IMR-90 (cell line): Measurements from ENCODE around the gene SLC16A2. TPM values are rescaled to one million over a fixed set of nuclear protein-coding genes. Genes with fewer than 3 reads are reported as not detected.

Experiments
- ATAC-seq: fragments of 200-7000 bp; cut with Tn5 transposase; 2 replicates; pipeline ENCODE4 v1.9.1; 2020; ENCODE audit warnings: low read depth, mild to moderate bottlenecking, moderate library complexity
- BruUV-seq: library from RNA; stranded (reverse); fragments of 400-500 nt; replicated peaks from 2 replicates; lab custom pipeline; 2021; lab: Mats Ljungman, UMichigan
- CTCF ChIA-PET: fragments of 300-600 bp; formaldehyde crosslinking; extraction: SDS; loops from one replicate; lab custom pipeline; 2021; ENCODE audit warnings: antibody characterized with exemption; lab: Yijun Ruan, JAX
- POLR2A ChIA-PET: fragments of 300-600 bp; sonication (Branson Sonifier 250); formaldehyde crosslinking; loops from one replicate; lab custom pipeline; 2022; ENCODE audit warnings: antibody characterized with exemption; ENCODE audit not compliant: unreplicated experiment; lab: Charles Lee
- DNase-seq: peaks from one replicate; pipeline ENCODE4 v3.0.0; 2013
- H2AFZ ChIP-seq: replicated peaks from 2 replicates; pipeline ENCODE3; 2013; ENCODE audit warnings: low read length, mild to moderate bottlenecking; ENCODE audit not compliant: poor library complexity
- H2AK5ac ChIP-seq: 2 replicates; pipeline ENCODE4 v1.6.1; 2013; ENCODE audit warnings: low read depth, low read length, inconsistent platforms
- H2AK9ac ChIP-seq: replicated peaks from 2 replicates; pipeline ENCODE3; 2013; ENCODE audit warnings: mild to moderate bottlenecking, low read depth, low read length, moderate library complexity; ENCODE audit not compliant: poor library complexity
- H2BK120ac ChIP-seq: 2 replicates; pipeline ENCODE4 v1.6.1; 2013; ENCODE audit warnings: low read depth, low read length, inconsistent platforms
- H2BK15ac ChIP-seq: 3 replicates; pipeline ENCODE4 v1.6.1; 2013; ENCODE audit warnings: low read depth, low read length, inconsistent platforms
- H2BK20ac ChIP-seq: 2 replicates; pipeline ENCODE4 v1.6.1; 2013; ENCODE audit warnings: low read depth, mild to moderate bottlenecking, inconsistent platforms, low read length, moderate library complexity
- H2BK5ac ChIP-seq: 2 replicates; pipeline ENCODE4 v1.6.1; 2013; ENCODE audit warnings: mild to moderate bottlenecking, low read depth, low read length, inconsistent platforms; ENCODE audit not compliant: poor library complexity, severe bottlenecking
- H3K14ac ChIP-seq: replicated peaks from 2 replicates; pipeline ENCODE4 v1.6.1; 2013; ENCODE audit warnings: low read depth, low read length, inconsistent platforms
- H3K18ac ChIP-seq: 2 replicates; pipeline ENCODE4 v1.6.1; 2013; ENCODE audit warnings: low read depth, low read length, control low read depth
- H3K23ac ChIP-seq: 2 replicates; pipeline ENCODE4 v1.6.1; 2013; ENCODE audit warnings: low read depth, low read length, inconsistent platforms
- H3K27ac ChIP-seq: 2 replicates; pipeline ENCODE4 v1.5.1; 2013; ENCODE audit warnings: mild to moderate bottlenecking, control low read depth, low read length; ENCODE audit not compliant: insufficient read depth
- H3K27me3 ChIP-seq: 2 replicates; pipeline ENCODE4 v1.6.1; 2013; ENCODE audit warnings: low read length; ENCODE audit not compliant: control insufficient read depth, insufficient read depth
- H3K36me3 ChIP-seq: 2 replicates; pipeline ENCODE4 v1.6.1; 2013; ENCODE audit warnings: low read length, mixed read lengths; ENCODE audit not compliant: control insufficient read depth, insufficient read depth
- H3K4ac ChIP-seq: 2 replicates; pipeline ENCODE4 v1.6.1; 2013; ENCODE audit warnings: low read depth, low read length, inconsistent platforms
- H3K4me1 ChIP-seq: 2 replicates; pipeline ENCODE4 v1.6.1; 2013; ENCODE audit warnings: low read length, mixed read lengths; ENCODE audit not compliant: control insufficient read depth, insufficient read depth
- H3K4me2 ChIP-seq: 2 replicates; pipeline ENCODE4 v1.6.1; 2013; ENCODE audit warnings: low read depth, mild to moderate bottlenecking, control low read depth, low read length, moderate library complexity
- H3K4me3 ChIP-seq: 2 replicates; pipeline ENCODE4 v1.5.1; 2013; ENCODE audit warnings: low read depth, mild to moderate bottlenecking, control low read depth, low read length, moderate library complexity; ENCODE audit not compliant: insufficient read depth
- H3K56ac ChIP-seq: 2 replicates; pipeline ENCODE4 v1.6.1; 2013; ENCODE audit warnings: low read length, inconsistent platforms; ENCODE audit not compliant: insufficient read depth; ENCODE audit errors: extremely low read depth
- H3K79me1 ChIP-seq, 2 experiments: 2 replicates each; pipeline ENCODE4 v1.6.1; 2013; ENCODE audit warnings: low read length in 2 of 2, inconsistent platforms in 1 of 2, low read depth in 1 of 2
- H3K9ac ChIP-seq: 2 replicates; pipeline ENCODE4 v1.6.1; 2013; ENCODE audit warnings: low read depth, low read length, control low read depth
- H3K9me1 ChIP-seq: 2 replicates; pipeline ENCODE4 v1.6.1; 2013; ENCODE audit warnings: low read length, inconsistent platforms; ENCODE audit not compliant: insufficient read depth
- H3K9me3 ChIP-seq: 2 replicates; pipeline ENCODE4 v1.6.1; 2013; ENCODE audit warnings: low read length; ENCODE audit not compliant: control insufficient read depth, insufficient read depth
- H4K20me1 ChIP-seq: 2 replicates; pipeline ENCODE4 v1.6.1; 2013; ENCODE audit warnings: low read length, inconsistent platforms; ENCODE audit not compliant: insufficient read depth
- H4K5ac ChIP-seq: 2 replicates; pipeline ENCODE4 v1.6.1; 2013; ENCODE audit warnings: mild to moderate bottlenecking, low read depth, low read length, control low read depth
- H4K8ac ChIP-seq, 2 experiments: 2 replicates each; pipeline ENCODE4 v1.6.1; 2013; ENCODE audit warnings: low read depth in 2 of 2, low read length in 2 of 2, control low read depth in 1 of 2, inconsistent platforms in 1 of 2
- H4K91ac ChIP-seq: 2 replicates; pipeline ENCODE4 v1.6.1; 2013; ENCODE audit warnings: low read depth, low read length, inconsistent platforms; ENCODE audit not compliant: insufficient read depth
- BHLHE40 ChIP-seq: fragments of 150-350 bp; IDR thresholded peaks from 2 replicates; pipeline ENCODE4 v1.6.1; 2016; ENCODE audit warnings: mild to moderate bottlenecking, low read depth, low read length
- CEBPB ChIP-seq: IDR thresholded peaks from 2 replicates; pipeline ENCODE4 v1.6.1; 2012; ENCODE audit warnings: low read depth, low read length, improper control_type of control experiment
- MAFK ChIP-seq: IDR thresholded peaks from 2 replicates; pipeline ENCODE4 v1.6.1; 2012; ENCODE audit warnings: low read depth, low read length, improper control_type of control experiment
- MAZ ChIP-seq: IDR thresholded peaks from 2 replicates; pipeline ENCODE4 v1.6.1; 2012; ENCODE audit warnings: low read depth, mild to moderate bottlenecking, low read length, improper control_type of control experiment, moderate library complexity, borderline replicate concordance
- MXI1 ChIP-seq: IDR thresholded peaks from 2 replicates; pipeline ENCODE4 v1.6.1; 2012; ENCODE audit warnings: low read depth, mild to moderate bottlenecking, low read length, moderate library complexity, borderline replicate concordance
- POLR2A ChIP-seq: IDR thresholded peaks from 2 replicates; pipeline ENCODE4 v1.6.1; 2012; ENCODE audit warnings: mild to moderate bottlenecking, low read depth, low read length
- RAD21 ChIP-seq: IDR thresholded peaks from 2 replicates; pipeline ENCODE4 v1.6.1; 2012; ENCODE audit warnings: low read length, improper control_type of control experiment
- RFX5 ChIP-seq: IDR thresholded peaks from 2 replicates; pipeline ENCODE4 v1.8.0; 2012; ENCODE audit warnings: low read depth, mild to moderate bottlenecking, low read length, moderate library complexity
- SMC3 ChIP-seq: fragments of 150-350 bp; IDR thresholded peaks from 2 replicates; pipeline ENCODE4 v1.6.1; 2016; ENCODE audit warnings: low read depth, mild to moderate bottlenecking, antibody characterized with exemption, low read length, moderate library complexity
- WGBS, 2 experiments: methylation state at CpG; one replicate each; pipeline versions ENCODE4 v1.1.5 to v1.1.7; 2013; ENCODE audit warnings: missing lambda C conversion rate in 2 of 2; ENCODE audit not compliant: insufficient read length in 1 of 2; ENCODE audit errors: extremely low coverage in 2 of 2; 5-methylcytosine and 5-hydroxymethylcytosine counted together
- dilution Hi-C: fragments of 300-500 bp; cut with HindIII; formaldehyde crosslinking; loops from one replicate; pipeline ENCODE4 v1.14.3; 2018; ENCODE audit warnings: low sequenced_read_pairs; ENCODE audit not compliant: unreplicated experiment
- in situ Hi-C: fragments of 300-500 bp; cut with MboI; formaldehyde crosslinking; loops from 3 replicates; pipeline ENCODE4 v1.14.3; 2019; ENCODE audit warnings: low sequenced_read_pairs, inconsistent platforms, mixed read lengths
- intact Hi-C: fragments of 100-400 bp; cut with micrococcal nuclease; formaldehyde crosslinking; loops from 2 replicates; pipeline ENCODE4 v1.10.0; 2022
- polyA plus RNA-seq, 3 experiments: library from polyadenylated mRNA; depleted of rRNA; stranded (reverse); fragments of >200 nt; gene quantifications; 2 replicates each; pipeline ENCODE4 v1.2.3, GENCODE V29; 2012; ENCODE audit warnings: low replicate concordance in 1 of 3
- total RNA-seq: library from RNA; depleted of rRNA; stranded (reverse); fragments of >200 nt; gene quantifications from 2 replicates; pipeline ENCODE4 v1.2.3, GENCODE V29; 2012
- TF ChIP-seq, protein P1 (sequence below): fragments of 150-350 bp; IDR thresholded peaks from 2 replicates; pipeline ENCODE4 v1.6.1; 2017; ENCODE audit warnings: mild to moderate bottlenecking, antibody characterized with exemption, low read length, low read depth

The SLC16A2 gene
- total and polyA plus RNA-seq, 2 of the 4 experiments (the other 2 are of a cell fraction), result 6.1 to 23.8 TPM

DNA sequence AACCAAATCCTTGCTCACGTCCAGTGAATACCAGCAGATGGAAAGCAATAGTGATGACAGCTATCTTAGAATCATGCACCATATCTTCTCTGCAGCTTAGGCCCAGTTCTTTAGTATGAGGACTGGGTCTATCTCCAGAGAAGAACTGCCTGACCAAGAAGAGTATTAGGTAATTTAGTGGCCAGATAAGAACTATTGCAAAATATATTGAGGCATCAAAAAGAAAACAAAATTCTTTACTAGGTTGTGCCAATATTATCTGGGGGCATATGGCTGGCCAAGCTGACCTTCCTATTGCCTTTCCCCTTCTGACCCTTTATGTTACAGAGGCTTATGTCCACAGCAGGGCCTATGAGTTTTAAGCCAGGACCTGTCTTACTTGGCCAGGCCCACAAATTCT, 101.9 kb downstream of the SLC16A2 start:
- ATAC-seq (no peak), DNase-seq (no peak)
- H4K91ac ChIP-seq, result no peak overlapping the region
- BruUV-seq, result no TSS peak
- POLR2A ChIA-PET, result no interaction called here
- H3K4me2 ChIP-seq, result no peak overlapping the region
- H3K36me3 ChIP-seq, result no peaks in the 10 kb centered on the region
- no peak overlapping the region for H2BK15ac ChIP-seq
- H3K27ac ChIP-seq, result no peak overlapping the region
- H3K4me1 ChIP-seq, result peaks cover 9% of the 10 kb centered on the region
- intact Hi-C loops (loop anchor here (5.0 kb wide), 1 partner anchor 101 kb away; the partner anchor contains the start of gene SLC16A2), in situ Hi-C loops (no loop called here), dilution Hi-C loops (no loop called here)
- CTCF ChIA-PET, result interaction anchor here (2.3 kb wide), 1 partner anchor 12 kb away, joined by 9 read pairs; no protein-coding TSS in a partner anchor
- H3K9ac ChIP-seq, result no peak overlapping the region
- no peak overlapping the region for H3K4ac ChIP-seq
- no peak overlapping the region for H2BK120ac ChIP-seq
- H3K27me3 ChIP-seq, result peaks cover 2% of the 10 kb centered on the region; the same call in 1 of the 2 replicates
- H3K9me3 ChIP-seq, result no peaks in the 10 kb centered on the region
- no peak overlapping the region for H4K5ac ChIP-seq
- H2AK5ac ChIP-seq, result no peak overlapping the region
- H2AK9ac ChIP-seq, result no peak overlapping the region
- H3K14ac ChIP-seq, result no peak overlapping the region
- H3K18ac ChIP-seq, result no peak overlapping the region
- TF ChIP-seq RAD21, result no peak
- no peak for TF ChIP-seq SMC3
- TF ChIP-seq MAFK, result no peak
- TF ChIP-seq MAZ, result no peak
- TF ChIP-seq BHLHE40, result no peak
- TF ChIP-seq CEBPB, result no peak
- no peak for TF ChIP-seq MXI1
- TF ChIP-seq POLR2A, result no peak
- TF ChIP-seq, protein P1, sequence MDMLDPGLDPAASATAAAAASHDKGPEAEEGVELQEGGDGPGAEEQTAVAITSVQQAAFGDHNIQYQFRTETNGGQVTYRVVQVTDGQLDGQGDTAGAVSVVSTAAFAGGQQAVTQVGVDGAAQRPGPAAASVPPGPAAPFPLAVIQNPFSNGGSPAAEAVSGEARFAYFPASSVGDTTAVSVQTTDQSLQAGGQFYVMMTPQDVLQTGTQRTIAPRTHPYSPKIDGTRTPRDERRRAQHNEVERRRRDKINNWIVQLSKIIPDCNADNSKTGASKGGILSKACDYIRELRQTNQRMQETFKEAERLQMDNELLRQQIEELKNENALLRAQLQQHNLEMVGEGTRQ, result no peak
- no peak for TF ChIP-seq RFX5
- H3K79me1 ChIP-seq, result no peaks in the 10 kb centered on the region
- no peak overlapping the region for H2BK5ac ChIP-seq
- no peak overlapping the region for H3K4me3 ChIP-seq
- no peak overlapping the region for H4K8ac ChIP-seq
- no peak overlapping the region for H2BK20ac ChIP-seq
- H4K20me1 ChIP-seq, result no peaks in the 10 kb centered on the region
- H3K56ac ChIP-seq, result no peak overlapping the region
- no peak overlapping the region for H3K23ac ChIP-seq
- no CpG with 5 or more reads among the region's 1 CpG for WGBS, 2 experiments
- H3K9me1 ChIP-seq, result peaks cover 5% of the 10 kb centered on the region; the same call in 1 of the 2 replicates
- no peak overlapping the region for H2AFZ ChIP-seq
